ENCODE data around the gene PLXDC2.

The PLXDC2 gene

GRCh38 chr10:19970717-19971116 is 154.5 kb downstream of the PLXDC2 start:
- Histone ChIP-seq H3K4me2 (ENCODE audit: low read length) (no peak overlapping the region), H3K27me3 (ENCODE audit: control insufficient read depth, insufficient read depth, low read length) (no peaks in the 10 kb centered on the region), H3K9ac (ENCODE audit: low read depth, low read length) (no peak overlapping the region), H3K9me3 (replicated peaks; ENCODE audit: low read length) (no peaks in the 10 kb centered on the region), H3K4me1 (ENCODE audit: control insufficient read depth, insufficient read depth, low read length) (peaks cover 12% of the 10 kb centered on the region), H3K4me3 (ENCODE audit: low read length) (no peak overlapping the region), H3K36me3 (ENCODE audit: insufficient read depth, low read length) (no peaks in the 10 kb centered on the region)

- H3K9ac ChIP-seq (ENCODE audit: low read depth, low read length) = no peak overlapping the region
- no peaks in the 10 kb centered on the region for H3K36me3 ChIP-seq (ENCODE audit: insufficient read depth, low read length)
- no peak overlapping the region for H3K4me3 ChIP-seq (ENCODE audit: low read length)
- H3K4me2 ChIP-seq (ENCODE audit: low read length) = no peak overlapping the region
- no peaks in the 10 kb centered on the region for H3K27me3 ChIP-seq (ENCODE audit: control insufficient read depth, insufficient read depth, low read length)
- H3K4me1 ChIP-seq (ENCODE audit: control insufficient read depth, insufficient read depth, low read length) = peaks cover 12% of the 10 kb centered on the region
- H3K9me3 ChIP-seq (replicated peaks; ENCODE audit: low read length) = no peaks in the 10 kb centered on the region
These were observed 155.3 kb downstream of the PLXDC2 start for GRCh38 chr10:19971343-19972052.

- Histone ChIP-seq H3K36me3 (ENCODE audit: insufficient read depth, low read length) (no peaks in the 10 kb centered on the region), H3K9ac (ENCODE audit: low read depth, low read length) (no peak overlapping the region), H3K27me3 (ENCODE audit: control insufficient read depth, insufficient read depth, low read length) (no peaks in the 10 kb centered on the region), H3K4me3 (ENCODE audit: low read length) (no peak overlapping the region), H3K4me1 (ENCODE audit: control insufficient read depth, insufficient read depth, low read length) (peaks cover 12% of the 10 kb centered on the region), H3K9me3 (replicated peaks; ENCODE audit: low read length) (no peaks in the 10 kb centered on the region), H3K4me2 (ENCODE audit: low read length) (no peak overlapping the region)
These were observed 157.9 kb downstream of the PLXDC2 start for GRCh38 chr10:19974138-19974537.

- no peak overlapping the region for H3K9ac ChIP-seq (ENCODE audit: low read depth, low read length)
- H3K27me3 ChIP-seq (ENCODE audit: control insufficient read depth, insufficient read depth, low read length) = no peaks in the 10 kb centered on the region
- H3K36me3 ChIP-seq (ENCODE audit: insufficient read depth, low read length) = no peaks in the 10 kb centered on the region
- H3K9me3 ChIP-seq (replicated peaks; ENCODE audit: low read length) = no peaks in the 10 kb centered on the region
- no peak overlapping the region for H3K4me3 ChIP-seq (ENCODE audit: low read length)
- no peak overlapping the region for H3K4me2 ChIP-seq (ENCODE audit: low read length)
- H3K4me1 ChIP-seq (ENCODE audit: control insufficient read depth, insufficient read depth, low read length) = peaks cover 12% of the 10 kb centered on the region
These were observed 158.3 kb downstream of the PLXDC2 start for GRCh38 chr10:19974554-19974953.

GRCh38 chr10:19977097-19977521 is 160.9 kb downstream of the PLXDC2 start:
- no peak overlapping the region for H3K9ac ChIP-seq (ENCODE audit: low read depth, low read length)
- no peak overlapping the region for H3K4me2 ChIP-seq (ENCODE audit: low read length)

GRCh38 chr10:19979628-19980027 is 163.4 kb downstream of the PLXDC2 start:
- Histone ChIP-seq H3K4me2 (ENCODE audit: low read length) (no peak overlapping the region), H3K4me3 (ENCODE audit: low read length) (no peak overlapping the region), H3K36me3 (ENCODE audit: insufficient read depth, low read length) (no peaks in the 10 kb centered on the region), H3K9me3 (replicated peaks; ENCODE audit: low read length) (no peaks in the 10 kb centered on the region), H3K4me1 (ENCODE audit: control insufficient read depth, insufficient read depth, low read length) (no peaks in the 10 kb centered on the region), H3K27me3 (ENCODE audit: control insufficient read depth, insufficient read depth, low read length) (no peaks in the 10 kb centered on the region), H3K9ac (ENCODE audit: low read depth, low read length) (no peak overlapping the region)

More at GRCh38 chr10:19977097-19977521, 160.9 kb downstream of the PLXDC2 start:
- Histone ChIP-seq H3K9me3 (replicated peaks; ENCODE audit: low read length) (no peaks in the 10 kb centered on the region), H3K4me1 (ENCODE audit: control insufficient read depth, insufficient read depth, low read length) (peaks cover under 1% of the 10 kb centered on the region), H3K4me3 (ENCODE audit: low read length) (no peak overlapping the region), H3K27me3 (ENCODE audit: control insufficient read depth, insufficient read depth, low read length) (no peaks in the 10 kb centered on the region), H3K36me3 (ENCODE audit: insufficient read depth, low read length) (no peaks in the 10 kb centered on the region)

GRCh38 chr10:19983880-19984565 is 167.8 kb downstream of the PLXDC2 start:
- Histone ChIP-seq H3K27me3 (ENCODE audit: control insufficient read depth, insufficient read depth, low read length) (no peaks in the 10 kb centered on the region), H3K36me3 (ENCODE audit: insufficient read depth, low read length) (no peaks in the 10 kb centered on the region), H3K4me3 (ENCODE audit: low read length) (no peak overlapping the region), H3K9ac (ENCODE audit: low read depth, low read length) (no peak overlapping the region), H3K4me1 (ENCODE audit: control insufficient read depth, insufficient read depth, low read length) (no peaks in the 10 kb centered on the region), H3K9me3 (replicated peaks; ENCODE audit: low read length) (no peaks in the 10 kb centered on the region), H3K4me2 (ENCODE audit: low read length) (no peak overlapping the region)

GRCh38 chr10:19985745-19986144 is 169.5 kb downstream of the PLXDC2 start:
- no peaks in the 10 kb centered on the region for H3K27me3 ChIP-seq (ENCODE audit: control insufficient read depth, insufficient read depth, low read length)
- H3K9me3 ChIP-seq (replicated peaks; ENCODE audit: low read length) = no peaks in the 10 kb centered on the region
- H3K9ac ChIP-seq (ENCODE audit: low read depth, low read length) = no peak overlapping the region
- H3K4me1 ChIP-seq (ENCODE audit: control insufficient read depth, insufficient read depth, low read length) = no peaks in the 10 kb centered on the region
- H3K4me3 ChIP-seq (ENCODE audit: low read length) = no peak overlapping the region
- H3K36me3 ChIP-seq (ENCODE audit: insufficient read depth, low read length) = no peaks in the 10 kb centered on the region
- no peak overlapping the region for H3K4me2 ChIP-seq (ENCODE audit: low read length)

GRCh38 chr10:19986591-19986990 is 170.4 kb downstream of the PLXDC2 start:
- H3K9me3 ChIP-seq (replicated peaks; ENCODE audit: low read length) = no peaks in the 10 kb centered on the region
- no peak overlapping the region for H3K4me3 ChIP-seq (ENCODE audit: low read length)
- no peaks in the 10 kb centered on the region for H3K4me1 ChIP-seq (ENCODE audit: control insufficient read depth, insufficient read depth, low read length)
- H3K9ac ChIP-seq (ENCODE audit: low read depth, low read length) = no peak overlapping the region
- H3K4me2 ChIP-seq (ENCODE audit: low read length) = no peak overlapping the region
- no peaks in the 10 kb centered on the region for H3K27me3 ChIP-seq (ENCODE audit: control insufficient read depth, insufficient read depth, low read length)
- no peaks in the 10 kb centered on the region for H3K36me3 ChIP-seq (ENCODE audit: insufficient read depth, low read length)

- no peak overlapping the region for H3K9ac ChIP-seq (ENCODE audit: low read depth, low read length)
- no peaks in the 10 kb centered on the region for H3K36me3 ChIP-seq (ENCODE audit: insufficient read depth, low read length)
- H3K4me2 ChIP-seq (ENCODE audit: low read length) = no peak overlapping the region
These were observed 171.7 kb downstream of the PLXDC2 start for GRCh38 chr10:19987931-19988330.

GRCh38 chr10:19993714-19994315 is 177.6 kb downstream of the PLXDC2 start:
- Histone ChIP-seq H3K36me3 (ENCODE audit: insufficient read depth, low read length) (no peaks in the 10 kb centered on the region), H3K27me3 (ENCODE audit: control insufficient read depth, insufficient read depth, low read length) (no peaks in the 10 kb centered on the region), H3K9ac (ENCODE audit: low read depth, low read length) (no peak overlapping the region), H3K4me2 (ENCODE audit: low read length) (no peak overlapping the region), H3K4me3 (ENCODE audit: low read length) (no peak overlapping the region), H3K4me1 (ENCODE audit: control insufficient read depth, insufficient read depth, low read length) (peaks cover 5% of the 10 kb centered on the region), H3K9me3 (replicated peaks; ENCODE audit: low read length) (no peaks in the 10 kb centered on the region)

More at GRCh38 chr10:19987931-19988330, 171.7 kb downstream of the PLXDC2 start:
- Histone ChIP-seq H3K9me3 (replicated peaks; ENCODE audit: low read length) (no peaks in the 10 kb centered on the region), H3K4me1 (ENCODE audit: control insufficient read depth, insufficient read depth, low read length) (no peaks in the 10 kb centered on the region), H3K4me3 (ENCODE audit: low read length) (no peak overlapping the region), H3K27me3 (ENCODE audit: control insufficient read depth, insufficient read depth, low read length) (no peaks in the 10 kb centered on the region)
